ENCODE measurements around the gene MUL1. TPM values are rescaled to one million over a fixed set of nuclear protein-coding genes. Genes with fewer than 3 reads are reported as not detected.

MUL1 gene
- polyA plus RNA-seq, 3 donors, result 7.2 to 28.1 (median 25.8) TPM

- no peak overlapping the region for H3K4me3 ChIP-seq (replicated peaks in 1 of 3; ENCODE audit: low read depth in 2 of 3, low read length in 3 of 3)
- H3K4me1 ChIP-seq (ENCODE audit: control insufficient read depth in 1 of 2, insufficient read depth in 2 of 2, low read length in 2 of 2), result no peaks in the 10 kb centered on the region
- Mint-ChIP-seq H3K27ac (no peak overlapping the region), H3K36me3 (no peaks in the 10 kb centered on the region), H3K9me3 (no peaks in the 10 kb centered on the region), H3K27me3 (ENCODE audit: low read depth in 3 of 3) (peaks cover 11 to 28% (median 27%) of the 10 kb centered on the region in 3 donors), H3K4me1 (no peaks in the 10 kb centered on the region), H3K4me3 (no peak overlapping the region)
- no peak overlapping the region for H3K4me2 ChIP-seq (replicated peaks; ENCODE audit: extremely low read depth, low read length, poor library complexity, severe bottlenecking)
- no peak overlapping the region for H3K9ac ChIP-seq (ENCODE audit: insufficient read depth, low read length, poor library complexity, severe bottlenecking)
- H3K36me3 ChIP-seq (replicated peaks in 1 of 2; ENCODE audit: control insufficient read depth in 1 of 2, insufficient read depth in 2 of 2, low read length in 2 of 2), result no peaks in the 10 kb centered on the region
- H3K27ac ChIP-seq (ENCODE audit: low read depth in 1 of 2, low read length in 2 of 2), result no peak overlapping the region
- WGBS (ENCODE audit: insufficient coverage), result 84% methylated on average over 7 of the region's 7 CpGs
- no peaks in the 10 kb centered on the region for H3K9me3 ChIP-seq (replicated peaks in 1 of 2; ENCODE audit: control insufficient read depth in 1 of 2, insufficient read depth in 1 of 2, low read length in 2 of 2)
- H4K20me1 ChIP-seq (ENCODE audit: insufficient read depth, low read length), result no peaks in the 10 kb centered on the region
- no peak overlapping the region for H2AFZ ChIP-seq (ENCODE audit: insufficient read depth, low read depth, low read length, poor library complexity, severe bottlenecking)
- H3K27me3 ChIP-seq (ENCODE audit: control insufficient read depth in 2 of 2, insufficient read depth in 2 of 2, low read length in 2 of 2), result peaks cover 15 to 16% of the 10 kb centered on the region in 2 donors
- no peak for TF ChIP-seq CTCF (IDR thresholded peaks at IDR 0.05)
- no peaks in the 10 kb centered on the region for H3K79me2 ChIP-seq (ENCODE audit: insufficient read depth, low read length)
- no peak for DNase-seq
- intact Hi-C loops (cut with micrococcal nuclease), result loop anchor here in 1 of 2 donors (10.0 kb wide), 1 partner anchor 47 kb away; no protein-coding TSS in a partner anchor
Observed at GRCh38 chr1:20528221-20528620, 20.3 kb upstream of the MUL1 start.

GRCh38 chr1:20526267-20526666 is 18.3 kb upstream of the MUL1 start:
- Histone ChIP-seq H3K9ac (ENCODE audit: insufficient read depth, low read length, poor library complexity, severe bottlenecking) (no peak overlapping the region), H2AFZ (ENCODE audit: insufficient read depth, low read depth, low read length, poor library complexity, severe bottlenecking) (no peak overlapping the region), H3K36me3 (replicated peaks in 1 of 2; ENCODE audit: control insufficient read depth in 1 of 2, insufficient read depth in 2 of 2, low read length in 2 of 2) (no peaks in the 10 kb centered on the region), H3K9me3 (replicated peaks in 1 of 2; ENCODE audit: control insufficient read depth in 1 of 2, insufficient read depth in 1 of 2, low read length in 2 of 2) (no peaks in the 10 kb centered on the region), H3K4me2 (replicated peaks; ENCODE audit: extremely low read depth, low read length, poor library complexity, severe bottlenecking) (no peak overlapping the region), H3K27ac (ENCODE audit: low read depth in 1 of 2, low read length in 2 of 2) (no peak overlapping the region), H3K4me3 (replicated peaks in 1 of 3; ENCODE audit: low read depth in 2 of 3, low read length in 3 of 3) (no peak overlapping the region), H3K4me1 (ENCODE audit: control insufficient read depth in 1 of 2, insufficient read depth in 2 of 2, low read length in 2 of 2) (no peaks in the 10 kb centered on the region), H3K27me3 (ENCODE audit: control insufficient read depth in 2 of 2, insufficient read depth in 2 of 2, low read length in 2 of 2) (peaks cover 15 to 16% of the 10 kb centered on the region in 2 donors), H3K79me2 (ENCODE audit: insufficient read depth, low read length) (no peaks in the 10 kb centered on the region), H4K20me1 (ENCODE audit: insufficient read depth, low read length) (no peaks in the 10 kb centered on the region)
- whole genome bisulfite sequencing (ENCODE audit: insufficient coverage), result 92% methylated on average over 5 of the region's 6 CpGs
- Mint-ChIP-seq H3K27me3 (ENCODE audit: low read depth in 3 of 3) (peaks cover 7 to 29% (median 28%) of the 10 kb centered on the region in 3 donors), H3K4me3 (no peak overlapping the region), H3K36me3 (no peaks in the 10 kb centered on the region), H3K9me3 (no peaks in the 10 kb centered on the region), H3K27ac (no peak overlapping the region), H3K4me1 (peaks cover 6% of the 10 kb centered on the region)
- intact Hi-C loops (cut with micrococcal nuclease), result loop anchor here (2.0 to 10.0 kb wide), 2 partner anchors 49 to 117 kb away; no protein-coding TSS in a partner anchor
- no peak for TF ChIP-seq CTCF (IDR thresholded peaks at IDR 0.05)
- no peak for DNase-seq
